Amygdala (tissue), 56 donors: Measurements from ENCODE around the gene UBR4.

Experiments
- DNase-seq, 56 donors: peaks; one replicate each; lab custom pipeline; 2025; lab: John Stamatoyannopoulos, UW

UBR4 gene

DNA sequence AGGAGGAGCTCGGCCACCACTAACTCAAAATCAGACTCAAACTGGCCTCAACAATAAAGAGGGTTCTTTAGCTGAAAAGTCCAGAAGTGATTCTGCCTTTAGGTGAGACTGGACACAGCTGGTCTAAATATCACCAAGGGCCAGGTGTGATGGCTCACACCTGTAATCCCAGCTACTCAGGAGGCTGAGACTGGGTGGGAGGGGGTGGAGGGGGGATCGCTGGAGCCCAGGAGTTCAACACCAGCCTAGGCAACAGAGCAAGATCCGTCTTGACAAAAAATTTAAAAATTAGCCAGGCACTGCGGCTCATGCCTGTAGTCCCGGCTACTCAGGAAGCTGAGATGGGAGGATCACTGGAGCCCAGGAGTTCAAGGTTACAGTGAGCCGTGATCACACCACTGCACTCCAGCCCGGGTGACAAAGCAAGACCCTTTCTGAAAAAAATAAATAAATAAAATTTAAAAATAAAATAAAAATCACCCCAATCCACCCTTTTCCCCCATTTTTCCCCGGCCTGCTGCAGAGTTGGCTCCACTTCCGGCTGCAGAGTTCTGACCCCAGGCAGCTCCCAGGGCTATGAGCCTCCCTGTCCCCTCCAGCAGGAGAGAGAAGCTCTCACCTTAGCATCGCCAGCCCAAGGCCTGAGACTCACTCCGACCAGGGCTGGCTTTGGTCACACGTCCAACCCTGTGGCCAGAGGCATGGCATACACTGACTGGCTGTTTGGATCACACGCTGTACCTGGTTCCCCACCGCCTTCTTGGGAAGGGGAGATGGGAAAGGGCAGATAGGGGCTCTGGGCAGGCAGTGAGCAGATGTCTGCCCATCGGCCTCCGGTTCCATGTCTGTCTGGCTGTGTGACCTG, 166.3 kb downstream of the UBR4 start:
- no peak for DNase-seq

- no peak for DNase-seq
These were observed 167.1 kb downstream of the UBR4 start for GRCh38 chr1:19042675-19043578.

- no peak for DNase-seq
These were observed 169.9 kb downstream of the UBR4 start for GRCh38 chr1:19040010-19040680.

DNA sequence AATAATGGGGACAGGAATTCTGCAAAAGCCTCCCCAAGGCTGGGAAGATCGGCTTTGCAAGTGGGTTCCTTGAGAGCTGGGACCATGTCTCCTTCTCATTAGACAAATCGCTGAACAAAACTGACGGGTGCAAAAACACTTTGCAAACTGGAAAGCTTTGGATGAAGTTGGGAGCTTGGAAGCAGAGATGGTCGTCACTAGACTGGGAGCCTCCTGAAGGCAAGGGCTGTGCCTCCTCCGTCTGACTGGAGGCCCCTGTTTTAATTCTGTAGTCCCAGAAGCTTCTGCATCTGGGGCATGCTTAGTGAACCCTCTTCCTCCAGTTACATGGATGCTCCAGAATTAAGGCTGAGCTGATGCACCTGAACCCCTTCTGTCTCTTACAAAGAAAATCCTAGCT, 171.3 kb downstream of the UBR4 start:
- no peak for DNase-seq

DNA sequence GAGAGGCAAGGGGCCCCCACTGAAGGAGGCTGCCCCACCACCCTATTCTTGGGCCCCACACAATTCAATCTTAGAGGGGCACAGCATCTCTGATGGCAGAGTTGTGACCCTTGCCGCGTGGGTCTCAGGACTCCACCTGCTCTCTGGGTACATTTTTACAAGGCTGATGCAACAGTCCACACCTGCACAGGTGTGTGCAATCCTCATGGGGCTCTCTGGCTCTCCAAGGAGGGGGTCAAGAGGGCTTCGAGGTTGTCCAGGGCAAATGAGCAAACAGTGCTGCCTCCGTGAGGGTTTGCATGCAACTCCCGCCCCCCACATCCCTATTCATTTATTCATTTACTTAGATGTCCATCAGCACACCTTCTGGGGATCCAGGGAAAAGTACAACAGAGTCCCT, 172.0 kb downstream of the UBR4 start:
- DNase-seq: no peak

DNA sequence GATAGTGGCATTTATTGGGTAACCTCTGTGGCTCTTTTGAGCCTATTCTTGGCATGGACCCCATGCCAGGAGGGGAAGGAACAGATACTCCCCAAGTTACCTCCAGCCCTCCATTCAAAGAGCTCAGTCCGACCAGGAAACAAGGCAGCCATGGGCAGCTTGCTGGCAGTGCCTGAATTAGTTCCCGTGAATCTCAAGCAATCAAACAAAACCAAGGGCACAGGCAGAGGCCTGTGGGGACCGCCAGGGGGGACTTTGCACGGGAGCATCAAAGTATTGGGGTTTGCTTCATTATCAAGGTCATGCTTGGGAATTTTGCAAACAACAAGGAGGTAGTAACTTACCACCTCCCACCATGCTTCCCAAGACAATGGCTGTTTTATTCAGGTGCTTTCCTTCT, 172.4 kb downstream of the UBR4 start:
- DNase-seq: no peak

DNA sequence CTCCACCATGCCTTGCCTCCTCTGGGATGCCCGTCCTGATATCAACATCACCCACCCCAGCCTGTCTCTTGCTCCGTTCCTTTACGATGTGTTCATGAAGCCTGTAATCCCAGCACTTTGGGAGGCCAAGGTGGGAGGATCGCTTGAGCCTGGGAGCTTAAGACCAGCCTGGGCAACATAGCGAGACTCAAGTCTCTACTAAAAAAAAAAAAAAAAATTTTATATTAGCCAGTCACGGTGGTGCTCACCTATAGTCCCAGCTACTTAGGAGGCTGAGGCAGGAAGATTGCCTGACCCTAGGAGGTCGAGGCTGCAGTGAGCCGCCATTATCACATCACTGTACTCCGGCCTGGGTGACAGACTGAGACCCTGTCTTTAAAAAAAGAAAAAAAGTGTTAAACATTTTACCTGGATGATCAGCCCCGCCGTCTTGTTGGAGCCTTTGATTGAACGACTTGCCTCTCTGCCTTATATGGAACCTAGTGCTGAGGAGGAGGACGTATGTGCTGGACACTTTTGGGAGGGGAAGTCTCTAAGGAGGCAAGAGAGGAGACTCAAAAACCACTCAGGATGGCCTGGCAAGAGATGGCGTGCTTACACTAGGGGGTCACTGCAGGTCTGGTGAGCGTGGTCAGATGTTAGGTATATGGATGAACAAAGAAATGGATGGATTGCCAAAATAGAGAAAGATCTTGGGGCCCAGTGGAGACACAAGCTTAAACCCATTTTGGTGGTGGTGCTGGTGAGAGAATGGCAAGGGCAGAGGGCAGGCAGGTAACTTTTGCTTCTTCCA, 173.1 kb downstream of the UBR4 start:
- no peak for DNase-seq

DNA sequence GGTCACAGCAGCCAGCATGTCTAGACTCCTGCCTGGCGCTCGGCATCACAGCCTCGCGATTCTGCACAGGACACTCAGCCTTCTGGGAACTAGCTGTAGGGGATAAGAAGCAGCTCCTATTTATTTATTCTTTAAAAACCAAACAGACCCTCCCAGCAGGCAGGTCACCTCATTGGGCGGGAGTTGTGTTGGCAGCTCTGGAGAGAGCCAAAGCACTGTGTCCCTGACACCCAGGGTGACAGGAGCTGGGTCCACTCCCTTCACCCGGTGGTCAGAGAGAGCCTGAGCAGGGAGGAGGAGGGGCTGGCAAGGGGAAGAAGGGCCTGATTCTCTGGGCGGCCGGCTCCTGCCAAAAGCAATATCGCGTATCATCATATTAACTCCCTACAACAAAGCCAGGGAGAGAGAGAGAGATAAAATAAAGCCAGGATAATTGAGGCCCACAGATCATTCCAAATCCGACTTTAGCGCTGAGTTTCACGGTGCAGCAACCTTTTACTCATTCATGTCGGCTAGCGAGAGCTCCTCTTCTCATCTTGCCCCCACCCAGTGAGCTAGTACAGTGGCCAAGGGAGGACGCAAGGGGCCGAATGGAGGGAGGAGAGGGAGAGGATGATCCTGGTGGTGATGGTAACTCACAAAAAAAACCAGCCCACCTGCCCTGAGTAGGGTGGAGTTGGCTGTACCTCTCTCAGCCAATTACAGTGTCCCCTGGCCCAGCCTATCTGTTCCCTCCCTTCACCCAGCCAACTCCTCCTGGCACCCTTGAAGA, 173.8 kb downstream of the UBR4 start:
- no peak for DNase-seq

- DNase-seq: no peak
These were observed 174.6 kb downstream of the UBR4 start for GRCh38 chr1:19035377-19036040.

DNA sequence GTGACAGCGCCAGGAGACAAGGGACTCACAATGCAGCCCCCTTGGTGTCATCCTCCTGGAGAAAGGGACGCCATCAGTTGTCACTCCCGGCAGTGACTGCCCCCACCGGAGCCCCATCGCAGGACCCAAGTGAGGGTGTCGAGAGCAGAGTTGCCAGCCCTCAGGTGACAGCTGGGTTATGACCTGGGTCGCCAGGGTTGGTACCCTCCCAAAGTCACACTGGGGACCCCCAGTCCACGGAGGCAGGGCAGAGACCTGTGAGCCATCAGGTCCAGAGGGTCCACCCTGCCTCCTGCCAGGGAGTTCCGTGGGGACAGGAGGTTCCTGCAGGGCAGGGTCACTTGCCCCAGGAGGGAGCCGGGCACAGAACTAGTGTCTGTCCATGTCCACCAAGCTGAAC, 175.3 kb downstream of the UBR4 start:
- no peak for DNase-seq

DNA sequence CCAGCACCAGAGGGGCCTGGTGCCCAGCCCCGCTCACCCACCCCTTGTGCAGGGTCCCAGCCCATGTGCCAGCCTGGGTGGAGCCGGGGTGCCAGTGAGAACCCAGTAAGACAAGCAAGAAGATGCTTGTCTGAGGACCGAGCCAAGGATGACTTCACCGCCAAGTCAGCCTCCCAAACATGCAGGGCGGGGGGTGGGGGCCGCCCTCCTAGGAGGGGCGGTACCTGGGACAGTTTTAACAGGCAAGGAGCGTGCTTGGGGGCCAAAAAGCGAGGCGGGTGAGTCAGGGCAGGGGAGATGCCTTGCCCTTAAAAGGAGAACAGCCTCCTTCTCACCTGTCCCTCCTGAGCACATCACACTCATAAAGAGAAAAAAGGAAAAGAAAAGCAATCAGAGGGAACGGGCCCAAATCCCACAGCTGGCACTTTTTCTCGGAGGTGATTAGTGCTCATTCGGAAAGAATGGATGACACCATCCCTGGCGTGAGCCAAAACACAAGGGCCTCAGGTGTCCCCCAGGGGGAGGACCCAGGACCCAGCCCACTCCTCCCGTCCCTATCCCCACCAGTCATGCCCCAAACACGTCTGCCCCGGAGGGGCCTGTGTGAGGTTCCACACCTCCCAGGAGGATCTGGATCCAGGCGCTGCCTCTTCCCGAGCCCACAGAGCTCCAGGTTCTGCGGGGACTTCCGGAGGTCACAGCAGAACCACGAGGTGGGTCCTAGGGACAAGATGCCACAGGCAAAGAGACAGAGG, 176.0 kb downstream of the UBR4 start:
- no peak for DNase-seq

DNA sequence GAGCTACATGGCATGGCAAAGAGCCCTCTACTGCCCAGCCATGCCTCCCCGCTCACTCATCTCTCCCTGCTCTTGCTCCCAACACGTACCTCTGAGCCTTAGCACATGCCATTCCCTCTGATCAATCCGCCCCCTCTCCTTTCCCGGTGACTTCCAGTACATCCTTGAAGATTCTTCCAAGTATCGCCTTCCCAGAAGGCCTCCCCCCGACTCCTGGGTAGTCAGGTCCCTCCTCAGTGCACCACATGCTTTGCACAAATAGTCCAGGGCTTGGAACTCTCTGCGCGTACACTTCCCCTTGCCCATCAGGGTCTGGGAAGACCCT, 176.6 kb downstream of the UBR4 start:
- no peak for DNase-seq

DNA sequence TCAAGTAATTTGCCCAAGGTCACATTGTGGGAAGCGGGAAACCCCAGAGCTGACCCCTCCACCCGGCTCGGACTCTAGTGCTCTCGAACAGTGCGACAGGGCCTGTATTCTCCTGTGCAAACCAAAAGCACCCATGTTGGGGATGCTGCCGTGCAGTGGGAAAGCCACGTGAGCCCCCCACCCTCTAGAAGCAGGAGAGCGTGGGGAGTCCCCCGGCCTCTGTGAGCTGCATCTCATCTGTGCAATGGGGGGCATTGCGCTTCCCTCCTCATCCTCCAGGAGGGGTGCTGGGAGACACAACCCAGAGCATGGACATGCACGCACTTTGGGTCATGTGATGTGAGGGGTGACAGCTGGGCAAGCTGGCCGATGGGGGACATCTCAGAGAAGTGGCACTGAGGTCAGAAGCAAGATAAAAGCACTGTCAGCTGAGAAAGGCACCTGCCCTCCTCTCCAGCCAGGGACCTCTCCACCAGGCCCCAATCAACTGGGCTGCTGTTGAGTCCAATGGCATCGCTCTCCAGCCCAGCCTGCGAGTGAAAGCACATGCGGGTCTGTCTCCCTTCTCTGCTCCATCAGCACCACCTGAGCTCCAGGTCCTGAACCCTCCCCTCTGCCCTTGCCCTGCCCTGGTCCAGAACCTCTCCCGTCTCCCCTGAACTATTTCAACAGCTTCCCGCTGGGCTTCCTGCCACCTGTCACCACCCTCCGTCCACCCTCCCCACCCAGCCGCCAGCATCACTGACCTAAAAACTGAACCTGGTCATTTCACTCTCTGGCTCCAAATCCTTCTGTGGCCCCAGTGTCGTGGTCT, 177.2 kb downstream of the UBR4 start:
- DNase-seq: no peak

DNA sequence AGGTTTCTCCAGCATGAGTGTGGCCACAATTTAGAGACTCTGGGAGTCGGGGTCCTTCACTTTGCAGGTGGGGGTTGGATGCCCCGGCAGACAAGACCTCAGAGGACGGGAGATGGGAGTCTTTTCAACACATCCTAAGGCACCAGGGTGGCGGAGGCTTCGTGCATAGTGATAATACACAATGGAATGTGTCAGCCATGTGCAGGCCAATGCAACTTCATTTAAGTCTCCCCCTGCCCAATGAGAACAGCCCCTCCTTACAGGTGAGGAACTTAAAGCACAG, 177.7 kb downstream of the UBR4 start:
- DNase-seq: no peak

GRCh38 chr1:19029191-19030085, 180.6 kb downstream of the UBR4 start:
- no peak for DNase-seq

DNA sequence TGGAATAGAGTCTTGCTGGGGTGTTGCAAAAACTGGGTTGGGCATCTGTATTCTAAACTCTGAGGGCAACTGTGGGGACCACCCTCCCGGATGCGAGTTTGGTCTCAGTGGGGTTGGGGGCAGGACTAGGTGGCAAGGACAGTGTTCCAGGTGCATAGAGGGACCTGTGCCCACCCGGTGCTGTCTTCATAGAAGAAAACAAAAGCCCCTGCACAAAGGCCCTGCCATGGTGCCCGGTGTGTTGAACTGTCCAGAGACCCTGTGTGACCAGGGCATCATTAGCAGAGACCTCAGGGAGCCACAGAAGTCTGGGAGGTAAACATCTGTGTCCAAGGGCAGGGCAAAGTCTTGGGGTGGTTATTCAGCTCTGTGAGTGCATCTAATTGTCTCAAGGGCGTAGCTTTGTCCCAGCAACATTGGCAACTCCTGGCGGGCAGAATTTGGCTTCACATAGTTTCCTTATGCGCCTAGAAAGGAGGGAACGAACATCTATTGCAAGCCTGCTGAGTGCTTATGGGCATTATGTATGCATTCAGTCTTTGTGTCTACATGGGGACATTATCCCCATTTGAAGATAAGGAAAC, 181.4 kb downstream of the UBR4 start:
- DNase-seq: no peak
